ENCODE measurements around the gene S100A14. TPM values are rescaled to one million over a fixed set of nuclear protein-coding genes. Genes with fewer than 3 reads are reported as not detected.
A peak's percentile ranks its signal among the peaks of the same experiment; 100 is the strongest.
"Not testable (repeated sequence)": the region's sequence is repeated elsewhere in the genome, so short reads cannot be mapped to it uniquely, and the experiment has no call there.

Gene S100A14
- polyA plus RNA-seq, 1 of the 3 experiments (the other 2 are of a cell fraction), result 0.15 TPM

- Histone ChIP-seq H4K20me1 (ENCODE audit: insufficient read depth) (no peaks in the 10 kb centered on the region), H3K4me2 (no peak overlapping the region), H3K27ac (ENCODE audit: low read depth in 2 of 2, low read length in 1 of 2) (no peak overlapping the region), H3K4me1 (ENCODE audit: control insufficient read depth in 1 of 2, insufficient read depth in 2 of 2, low read depth in 1 of 2, low read length in 1 of 2) (peaks cover 3 to 6% of the 10 kb centered on the region in 2 experiments; a peak in 2 of 4 replicates), H3K27me3 (ENCODE audit: insufficient read depth) (no peaks in the 10 kb centered on the region), H3F3A (replicated peaks; ENCODE audit: insufficient read depth) (no peaks in the 10 kb centered on the region), H3K9ac (no peak overlapping the region), H3K79me2 (ENCODE audit: insufficient read depth) (no peaks in the 10 kb centered on the region; the same call in 1 of the 2 replicates), H3K4me3 (ENCODE audit: low read depth in 2 of 2, low read length in 1 of 2) (no peak overlapping the region), H3K36me3 (replicated peaks in 1 of 2; ENCODE audit: control insufficient read depth in 1 of 2, insufficient read depth in 2 of 2, low read length in 1 of 2) (no peaks in the 10 kb centered on the region), H3K9me3 (no peaks in the 10 kb centered on the region), H2AFZ (ENCODE audit: low read depth) (peak overlapping the region; percentile 7; the same call in 1 of the 2 replicates), H3K9me2 (no peaks in the 10 kb centered on the region)
- WGBS (ENCODE audit: low lambda C conversion rate), result 93% methylated on average over 2 of the region's 2 CpGs
- DNase-seq, result no peak
- ChIA-PET CTCF (no interaction called here), POLR2A (no interaction called here)
- TF ChIP-seq RXRA (IDR thresholded peaks at IDR 0.05; ENCODE audit: borderline replicate concordance, low read depth), result no peak
- TF ChIP-seq TAF1 (IDR thresholded peaks at IDR 0.05; ENCODE audit: borderline replicate concordance, low read depth, low read length), result no peak
- TF ChIP-seq USF2 (IDR thresholded peaks at IDR 0.05; ENCODE audit: borderline replicate concordance, low read depth, low read length), result no peak
- TF ChIP-seq TCF12 (IDR thresholded peaks at IDR 0.05), result no peak
- no peak for TF ChIP-seq EZH2phosphoT487 (IDR thresholded peaks at IDR 0.05; ENCODE audit: borderline replicate concordance, low read depth)
- no peak for TF ChIP-seq FOSL2 (IDR thresholded peaks at IDR 0.05; ENCODE audit: borderline replicate concordance, low read depth)
- no peak for TF ChIP-seq NRF1 (IDR thresholded peaks at IDR 0.05; ENCODE audit: low read depth, low read length)
These were observed 32.1 kb downstream of the S100A14 start for GRCh38 chr1:153583976-153584375.

- CTCF ChIA-PET; H4K20me1 ChIP-seq (ENCODE audit: insufficient read depth): not testable (repeated sequence)
These were observed 32.6 kb downstream of the S100A14 start for GRCh38 chr1:153583514-153583913.

GRCh38 chr1:153582836-153583235 lies 33.3 kb downstream of the S100A14 start:
- H3K9me3 ChIP-seq; CTCF ChIA-PET; H4K20me1 ChIP-seq (ENCODE audit: insufficient read depth); H3K27ac ChIP-seq (ENCODE audit: low read depth in 2 of 2, low read length in 1 of 2); H3K79me2 ChIP-seq (ENCODE audit: insufficient read depth); H3K4me3 ChIP-seq (ENCODE audit: low read depth in 2 of 2, low read length in 1 of 2); H2AFZ ChIP-seq (ENCODE audit: low read depth); H3K4me2 ChIP-seq; H3K36me3 ChIP-seq (replicated peaks in 1 of 2; ENCODE audit: control insufficient read depth in 1 of 2, insufficient read depth in 2 of 2, low read length in 1 of 2); H3F3A ChIP-seq (replicated peaks; ENCODE audit: insufficient read depth); H3K9me2 ChIP-seq; POLR2A ChIA-PET; H3K9ac ChIP-seq; DNase-seq; H3K27me3 ChIP-seq (ENCODE audit: insufficient read depth): not testable (repeated sequence)
- peaks cover 3 to 15% of the 10 kb centered on the region in 2 experiments for H3K4me1 ChIP-seq (ENCODE audit: control insufficient read depth in 1 of 2, insufficient read depth in 2 of 2, low read depth in 1 of 2, low read length in 1 of 2)
- WGBS (ENCODE audit: low lambda C conversion rate), result 90% methylated on average over 2 of the region's 34 CpGs

More at GRCh38 chr1:153583514-153583913, 32.6 kb downstream of the S100A14 start:
- H2AFZ ChIP-seq (ENCODE audit: low read depth); H3K9ac ChIP-seq; H3K9me2 ChIP-seq; H3K4me2 ChIP-seq; POLR2A ChIA-PET; H3K27me3 ChIP-seq (ENCODE audit: insufficient read depth); H3F3A ChIP-seq (replicated peaks; ENCODE audit: insufficient read depth); DNase-seq; H3K9me3 ChIP-seq; H3K4me1 ChIP-seq (ENCODE audit: control insufficient read depth in 1 of 2, insufficient read depth in 2 of 2, low read depth in 1 of 2, low read length in 1 of 2); H3K27ac ChIP-seq (ENCODE audit: low read depth in 2 of 2, low read length in 1 of 2); H3K4me3 ChIP-seq (ENCODE audit: low read depth in 2 of 2, low read length in 1 of 2); H3K79me2 ChIP-seq (ENCODE audit: insufficient read depth); H3K36me3 ChIP-seq (replicated peaks in 1 of 2; ENCODE audit: control insufficient read depth in 1 of 2, insufficient read depth in 2 of 2, low read length in 1 of 2): not testable (repeated sequence)
- 80% methylated on average over 2 of the region's 3 CpGs for whole genome bisulfite sequencing (ENCODE audit: low lambda C conversion rate)

Measured in SK-N-SH (cell line).